ENCODE data around the gene ZNF33A.
"Not testable (repeated sequence)": the region's sequence is repeated elsewhere in the genome, so short reads cannot be mapped to it uniquely, and the experiment has no call there.

ZNF33A gene

GRCh38 chr10:38010119-38010903 is at the start of gene ZNF33A:
ZNF33A (plus strand) TSS chr10:38010675; CDS start chr10:38012342, 1,667 bp downstream.
- FAIRE-seq = no peak

- FAIRE-seq = no peak
Observed at GRCh38 chr10:37965006-37965405, 45.5 kb upstream of the ZNF33A start.

GRCh38 chr10:37972396-37972795 is 38.1 kb upstream of the ZNF33A start:
- FAIRE-seq = no peak

GRCh38 chr10:37975401-37975991 is 35.0 kb upstream of the ZNF33A start:
- no peak for FAIRE-seq

GRCh38 chr10:37976091-37976879 is 34.2 kb upstream of the ZNF33A start, which contains the start of gene ZNF25:
ZNF25 (minus strand) TSS chr10:37976647; CDS start chr10:37971722, 4,925 bp downstream.
- peak; percentile 96 for FAIRE-seq

- no peak for FAIRE-seq
Observed at GRCh38 chr10:37976880-37977203, 33.6 kb upstream of the ZNF33A start.

- no peak for FAIRE-seq
Observed at GRCh38 chr10:37991655-37992054, 18.8 kb upstream of the ZNF33A start.

GRCh38 chr10:37992083-37992482 is 18.4 kb upstream of the ZNF33A start:
- no peak for FAIRE-seq

- FAIRE-seq = not testable (repeated sequence)
Observed at GRCh38 chr10:37998920-37999319, 11.6 kb upstream of the ZNF33A start.

- FAIRE-seq = not testable (repeated sequence)
Observed at GRCh38 chr10:38000474-38000873, 10.0 kb upstream of the ZNF33A start.

GRCh38 chr10:38003026-38003425 is 7.4 kb upstream of the ZNF33A start:
- no peak for FAIRE-seq

- FAIRE-seq = no peak
Observed at GRCh38 chr10:38003588-38003987, 6.9 kb upstream of the ZNF33A start.

GRCh38 chr10:38007551-38007950 is 2.9 kb upstream of the ZNF33A start:
- FAIRE-seq = no peak

GRCh38 chr10:38007991-38008390 is 2.5 kb upstream of the ZNF33A start:
- FAIRE-seq = no peak

- no peak for FAIRE-seq
Observed at GRCh38 chr10:38016354-38016753, 5.9 kb downstream of the ZNF33A start.

GRCh38 chr10:38019124-38019523 is 8.6 kb downstream of the ZNF33A start:
- FAIRE-seq = not testable (repeated sequence)

GRCh38 chr10:38025283-38025682 is 14.8 kb downstream of the ZNF33A start:
- no peak for FAIRE-seq

- FAIRE-seq = no peak
Observed at GRCh38 chr10:38027986-38028385, 17.5 kb downstream of the ZNF33A start.

GRCh38 chr10:38032886-38033285 is 22.4 kb downstream of the ZNF33A start:
- no peak for FAIRE-seq

- no peak for FAIRE-seq
Observed at GRCh38 chr10:38038107-38038931, 27.8 kb downstream of the ZNF33A start.

GRCh38 chr10:38038932-38039245 is 28.4 kb downstream of the ZNF33A start:
- FAIRE-seq = no peak

- no peak for FAIRE-seq
Observed at GRCh38 chr10:38043516-38043915, 33.0 kb downstream of the ZNF33A start.

- no peak for FAIRE-seq
Observed at GRCh38 chr10:38045129-38045528, 34.7 kb downstream of the ZNF33A start.

Measured in endometrium (tissue), 2 donors.